ENCODE data around the gene HACD2. TPM values are rescaled to one million over a fixed set of nuclear protein-coding genes. Genes with fewer than 3 reads are reported as not detected.
A peak's percentile ranks its signal among the peaks of the same experiment; 100 is the strongest.

HACD2 gene
- polyA plus RNA-seq, 3 donors from 2014 or later, result 19.3 to 37.0 (median 25.3) TPM

- Mint-ChIP-seq H3K4me3 (peak overlapping the region in 1 of 5 donors; percentile 41), H3K9me3 (no peaks in the 10 kb centered on the region), H3K36me3 (peaks cover 15 to 39% (median 22%) of the 10 kb centered on the region in 3 donors), H3K4me1 (peaks cover 46 to 67% of the 10 kb centered on the region in 2 donors), H3K27ac (peak overlapping the region in 5 of 6 donors; percentile 18 to 89 (median 57)), H3K27me3 (ENCODE audit: low read depth in 3 of 3) (peaks cover 0 to under 1% (median 0%) of the 10 kb centered on the region in 3 donors)
- DNase-seq, result no peak
These were observed 62.4 kb downstream of the HACD2 start for GRCh38 chr3:123522320-123523022.

DNA sequence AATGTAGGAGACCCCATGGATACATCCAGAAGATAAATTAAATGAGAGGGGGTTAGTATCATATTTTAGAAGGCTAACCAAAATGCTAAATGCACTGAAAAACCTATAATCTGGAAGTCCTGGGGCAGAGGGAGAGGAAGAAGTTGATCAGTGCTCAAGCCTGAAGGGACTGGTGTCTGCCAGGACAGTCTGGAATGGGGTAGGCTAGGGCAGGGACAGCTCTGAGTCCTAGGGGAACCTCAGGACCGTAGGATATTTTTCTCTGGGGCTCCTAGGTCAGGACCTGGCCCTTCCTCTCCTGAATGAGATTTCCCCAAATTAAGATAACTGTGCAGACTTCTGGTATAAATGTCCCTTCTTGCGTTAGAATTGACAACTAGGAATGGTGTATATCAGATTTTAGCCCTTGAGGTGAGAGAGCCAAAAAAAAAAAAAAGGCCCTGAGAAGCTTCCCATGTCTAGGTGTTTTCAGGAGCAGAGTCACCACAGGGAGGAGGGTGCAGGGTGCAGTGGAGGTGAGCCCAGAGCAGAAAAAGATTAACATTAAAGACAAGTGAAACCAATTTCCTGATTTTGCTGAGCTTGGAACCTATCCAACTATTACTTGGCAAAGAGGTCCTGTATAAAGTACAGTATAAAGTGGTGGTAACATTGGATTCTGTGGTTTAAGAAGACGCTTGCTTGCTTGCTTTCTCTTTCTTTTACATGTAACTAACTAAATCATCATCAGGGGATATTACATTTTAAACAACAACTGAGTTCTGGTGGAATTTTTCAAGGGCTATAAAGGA is 63.5 kb downstream of the HACD2 start:
- peaks cover 0 to 2% (median 0%) of the 10 kb centered on the region in 3 donors for H3K27me3 Mint-ChIP-seq (ENCODE audit: low read depth in 3 of 3)
- peaks cover 15 to 29% (median 21%) of the 10 kb centered on the region in 3 donors for H3K36me3 Mint-ChIP-seq
- peaks cover 42 to 56% of the 10 kb centered on the region in 2 donors for H3K4me1 Mint-ChIP-seq
- no peak for DNase-seq
- no peak overlapping the region for H3K4me3 Mint-ChIP-seq
- no peaks in the 10 kb centered on the region for H3K9me3 Mint-ChIP-seq
- peak overlapping the region in 3 of 6 donors; percentile 10 to 58 (median 58) for H3K27ac Mint-ChIP-seq

DNA sequence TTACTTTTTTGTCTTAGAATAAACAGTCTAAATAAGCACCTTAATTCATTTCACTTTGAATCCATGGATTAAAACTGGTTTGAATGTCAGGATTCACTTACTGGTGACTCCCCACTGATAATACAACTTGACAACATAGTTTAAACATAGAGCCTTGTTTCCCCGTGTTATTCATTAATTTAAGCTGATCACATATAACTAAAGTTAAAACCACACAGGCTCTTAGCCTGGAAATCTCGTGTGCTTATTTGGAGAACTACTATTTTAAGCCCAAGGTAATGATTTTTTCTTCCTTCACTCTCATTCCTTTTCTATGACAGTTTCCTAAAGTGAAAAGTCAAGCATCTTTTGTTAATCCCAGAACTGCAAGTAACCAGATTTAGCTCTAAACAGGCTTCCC is 64.2 kb downstream of the HACD2 start:
- H3K4me1 Mint-ChIP-seq, result peaks cover 42 to 56% of the 10 kb centered on the region in 2 donors

GRCh38 chr3:123518892-123519485 is 65.9 kb downstream of the HACD2 start:
- Mint-ChIP-seq H3K4me1 (peaks cover 38 to 51% of the 10 kb centered on the region in 2 donors), H3K9me3 (no peaks in the 10 kb centered on the region), H3K36me3 (peaks cover 8 to 16% (median 11%) of the 10 kb centered on the region in 3 donors), H3K27me3 (ENCODE audit: low read depth in 3 of 3) (peaks cover 0 to 2% (median 0%) of the 10 kb centered on the region in 3 donors), H3K4me3 (peak overlapping the region in 1 of 5 donors; percentile 12), H3K27ac (peak overlapping the region in 2 of 6 donors; percentile 8 to 32)
- no peak for DNase-seq

More for the DNA sequence above, 64.2 kb downstream of the HACD2 start:
- no peak for DNase-seq
- Mint-ChIP-seq H3K4me3 (no peak overlapping the region), H3K27ac (no peak overlapping the region), H3K27me3 (ENCODE audit: low read depth in 3 of 3) (peaks cover 0 to 2% (median 0%) of the 10 kb centered on the region in 3 donors), H3K9me3 (no peaks in the 10 kb centered on the region), H3K36me3 (peaks cover 8 to 23% (median 16%) of the 10 kb centered on the region in 3 donors)

- H3K4me1 Mint-ChIP-seq, result no peaks in the 10 kb centered on the region
- H3K9me3 Mint-ChIP-seq, result no peaks in the 10 kb centered on the region
- H3K27ac Mint-ChIP-seq, result no peak overlapping the region
- peaks cover 7 to 26% (median 18%) of the 10 kb centered on the region in 3 donors for H3K36me3 Mint-ChIP-seq
- H3K27me3 Mint-ChIP-seq (ENCODE audit: low read depth in 3 of 3), result no peaks in the 10 kb centered on the region
- H3K4me3 Mint-ChIP-seq, result no peak overlapping the region
- DNase-seq, result no peak
These were observed 73.1 kb downstream of the HACD2 start for GRCh38 chr3:123511726-123512125.

DNA sequence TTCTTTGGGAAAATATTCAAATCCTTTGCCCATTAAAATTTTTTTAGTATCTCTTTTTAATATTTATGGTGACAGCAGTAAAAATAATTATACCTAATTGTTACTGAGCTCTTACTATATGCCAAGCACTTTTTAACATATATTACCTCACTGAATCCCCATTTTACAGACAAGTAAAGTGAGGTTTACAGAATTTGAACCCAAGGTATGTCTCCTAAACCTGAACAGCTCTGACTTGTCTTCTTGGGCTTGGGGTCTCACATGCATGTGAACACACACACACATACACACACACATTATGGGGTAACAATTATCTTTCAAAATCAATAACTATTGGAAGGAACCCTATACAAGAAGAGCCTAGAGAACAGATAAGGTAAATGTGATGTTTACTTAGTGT is 73.8 kb downstream of the HACD2 start:
- no peak for DNase-seq
- Mint-ChIP-seq H3K27ac (no peak overlapping the region), H3K4me3 (no peak overlapping the region), H3K4me1 (no peaks in the 10 kb centered on the region), H3K9me3 (no peaks in the 10 kb centered on the region), H3K36me3 (peaks cover 7 to 26% (median 22%) of the 10 kb centered on the region in 3 donors), H3K27me3 (ENCODE audit: low read depth in 3 of 3) (no peaks in the 10 kb centered on the region)

GRCh38 chr3:123508178-123508577 is 76.7 kb downstream of the HACD2 start:
- H3K27ac Mint-ChIP-seq, result no peak overlapping the region
- H3K36me3 Mint-ChIP-seq, result peaks cover 7 to 24% (median 17%) of the 10 kb centered on the region in 3 donors
- DNase-seq, result no peak
- no peak overlapping the region for H3K4me3 Mint-ChIP-seq
- no peaks in the 10 kb centered on the region for H3K4me1 Mint-ChIP-seq
- H3K27me3 Mint-ChIP-seq (ENCODE audit: low read depth in 3 of 3), result no peaks in the 10 kb centered on the region
- no peaks in the 10 kb centered on the region for H3K9me3 Mint-ChIP-seq

GRCh38 chr3:123505820-123506219 is 79.0 kb downstream of the HACD2 start:
- no peaks in the 10 kb centered on the region for H3K9me3 Mint-ChIP-seq
- H3K27ac Mint-ChIP-seq, result no peak overlapping the region
- no peak for DNase-seq
- no peaks in the 10 kb centered on the region for H3K4me1 Mint-ChIP-seq
- no peaks in the 10 kb centered on the region for H3K27me3 Mint-ChIP-seq (ENCODE audit: low read depth in 3 of 3)
- peaks cover 4 to 16% (median 8%) of the 10 kb centered on the region in 3 donors for H3K36me3 Mint-ChIP-seq
- no peak overlapping the region for H3K4me3 Mint-ChIP-seq

DNA sequence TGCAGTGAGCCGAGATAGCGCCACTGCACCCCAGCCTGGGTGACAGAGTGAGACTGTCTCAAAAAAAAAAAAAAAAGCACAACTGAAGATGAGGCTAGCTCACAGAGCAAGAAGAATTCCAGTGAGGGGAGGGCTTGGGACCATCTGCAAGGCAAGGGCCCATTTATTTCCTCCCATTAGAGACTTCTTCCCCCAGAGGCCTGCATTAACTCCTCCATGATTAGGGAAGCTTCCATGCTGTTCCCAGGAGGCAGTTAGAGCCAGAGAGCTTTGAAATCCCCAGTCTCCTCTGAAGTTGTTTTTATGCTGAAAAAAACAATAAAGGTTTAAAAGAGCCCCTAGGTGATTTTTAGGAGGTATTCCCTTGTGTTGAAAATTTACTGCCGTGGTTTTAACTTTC is 81.7 kb downstream of the HACD2 start:
- Mint-ChIP-seq H3K9me3 (no peaks in the 10 kb centered on the region), H3K4me1 (no peaks in the 10 kb centered on the region), H3K27me3 (ENCODE audit: low read depth in 3 of 3) (no peaks in the 10 kb centered on the region), H3K36me3 (peaks cover 10 to 26% (median 20%) of the 10 kb centered on the region in 3 donors), H3K4me3 (no peak overlapping the region), H3K27ac (no peak overlapping the region)
- no peak for DNase-seq

- no peak overlapping the region for H3K27ac Mint-ChIP-seq
- no peak overlapping the region for H3K4me3 Mint-ChIP-seq
- H3K9me3 Mint-ChIP-seq, result no peaks in the 10 kb centered on the region
- no peaks in the 10 kb centered on the region for H3K4me1 Mint-ChIP-seq
- DNase-seq, result no peak
- H3K36me3 Mint-ChIP-seq, result peaks cover 15 to 49% (median 18%) of the 10 kb centered on the region in 3 donors
- peaks cover 0 to 2% (median 0%) of the 10 kb centered on the region in 3 donors for H3K27me3 Mint-ChIP-seq (ENCODE audit: low read depth in 3 of 3)
These were observed 85.5 kb downstream of the HACD2 start for GRCh38 chr3:123499322-123499721.

- H3K27ac Mint-ChIP-seq, result no peak overlapping the region
- DNase-seq, result no peak
- H3K36me3 Mint-ChIP-seq, result peaks cover 18 to 54% (median 24%) of the 10 kb centered on the region in 3 donors
- H3K27me3 Mint-ChIP-seq (ENCODE audit: low read depth in 3 of 3), result peaks cover 0 to 2% (median 0%) of the 10 kb centered on the region in 3 donors
- H3K4me3 Mint-ChIP-seq, result no peak overlapping the region
- no peaks in the 10 kb centered on the region for H3K4me1 Mint-ChIP-seq
- no peaks in the 10 kb centered on the region for H3K9me3 Mint-ChIP-seq
These were observed 86.1 kb downstream of the HACD2 start for GRCh38 chr3:123498761-123499160.

DNA sequence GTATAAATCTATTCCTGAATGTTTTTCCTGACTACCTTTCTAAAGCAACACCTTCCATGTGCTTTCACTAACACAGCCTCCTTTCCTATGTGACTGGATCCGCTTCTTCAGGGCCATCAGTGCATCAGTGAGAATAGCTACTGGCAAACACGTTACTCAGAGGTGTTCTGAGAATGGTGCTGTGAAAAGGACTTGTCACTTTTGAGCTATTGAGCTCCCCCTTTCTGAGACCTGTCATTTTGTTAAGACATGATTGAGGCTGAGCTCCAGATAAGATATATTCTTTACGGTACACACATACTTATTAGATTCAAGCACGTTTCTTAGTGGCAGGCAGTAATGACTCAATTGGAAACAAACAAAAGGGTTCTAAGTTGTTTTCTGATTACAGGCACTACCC is 90.9 kb downstream of the HACD2 start:
- Mint-ChIP-seq H3K27ac (peak overlapping the region in 2 of 6 donors; percentile 6 to 27), H3K4me3 (no peak overlapping the region), H3K4me1 (peaks cover 14 to 15% of the 10 kb centered on the region in 2 donors), H3K27me3 (ENCODE audit: low read depth in 3 of 3) (peaks cover 0 to 5% (median 0%) of the 10 kb centered on the region in 3 donors), H3K9me3 (no peaks in the 10 kb centered on the region), H3K36me3 (peaks cover 18 to 53% (median 19%) of the 10 kb centered on the region in 3 donors)
- no peak for DNase-seq

DNA sequence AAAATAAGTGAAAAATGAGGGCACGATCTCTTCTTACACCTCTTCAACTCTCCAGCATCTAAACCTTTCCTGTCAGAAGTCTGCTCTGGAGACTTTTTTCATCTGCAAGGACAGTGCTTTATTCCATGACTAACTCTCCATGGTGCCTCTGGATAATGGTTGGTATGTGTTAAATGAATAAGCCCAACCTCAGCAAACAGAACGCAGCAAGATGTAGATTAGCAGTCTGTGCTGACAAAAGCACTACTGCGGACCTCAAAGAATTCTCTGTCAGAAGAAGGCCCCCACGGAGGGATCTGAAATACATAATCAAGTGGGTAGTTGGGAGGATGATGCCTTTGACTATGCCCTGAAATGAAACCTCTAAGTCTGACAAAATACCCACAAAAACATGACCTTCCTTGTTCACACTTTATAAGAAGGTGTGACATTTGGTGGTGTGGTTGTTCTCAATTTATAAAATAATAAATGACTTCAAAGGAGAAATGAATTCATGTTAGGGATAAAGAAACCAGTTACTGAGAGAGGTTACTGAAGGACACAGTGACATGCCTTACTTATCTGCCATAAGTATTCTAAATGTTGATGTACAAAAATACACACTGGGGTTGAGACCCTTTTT is 92.8 kb downstream of the HACD2 start:
- DNase-seq, result peak; percentile 36 to 52 (median 46)
- Mint-ChIP-seq H3K4me3 (peak overlapping the region in 4 of 5 donors; percentile 6 to 61 (median 38)), H3K27ac (peak overlapping the region in 5 of 6 donors; percentile 15 to 84 (median 58)), H3K9me3 (no peaks in the 10 kb centered on the region), H3K27me3 (ENCODE audit: low read depth in 3 of 3) (peaks cover 0 to 3% (median 2%) of the 10 kb centered on the region in 3 donors), H3K36me3 (peaks cover 10 to 38% (median 20%) of the 10 kb centered on the region in 3 donors), H3K4me1 (peaks cover 14 to 15% of the 10 kb centered on the region in 2 donors)
